PC-3 (cell line): ENCODE data around the gene BEX1.

ENCODE experiments used
- CTCF ChIP-seq: fragments of 300-600 bp; sonication (generic); conservative IDR thresholded peaks from 2 replicates; pipeline ENCODE4 v1.5.1; 2017; ENCODE audit warnings: antibody characterized with exemption, low read depth, mild to moderate bottlenecking, low read length
- EZH2 ChIP-seq: fragments of 300-600 bp; sonication (generic); IDR thresholded peaks from one replicate; pipeline ENCODE4 v1.6.1; 2017; ENCODE audit warnings: antibody characterized with exemption, mild to moderate bottlenecking, low read length; ENCODE audit not compliant: unreplicated experiment

- no peak for TF ChIP-seq EZH2
- no peak for TF ChIP-seq CTCF
Measured at GRCh38 chrX:103061486-103061885, 2.5 kb downstream of the BEX1 start.
